Gastrocnemius medialis (tissue), 4 donors: ENCODE results near the gene CABLES2. TPM values are rescaled to one million over a fixed set of nuclear protein-coding genes. Genes with fewer than 3 reads are reported as not detected.
A peak's percentile ranks its signal among the peaks of the same experiment; 100 is the strongest.

Experiments
- ATAC-seq, 2 donors: fragments of 150-250 bp; one replicate each; pipeline ENCODE4 v1.9.1; 2016
- DNase-seq, 2 donors: peaks; one replicate each; pipeline ENCODE4 v3.0.0-alpha.2; 2019
- H3K27ac ChIP-seq, 4 donors: fragments of 200-600 bp; sonication (generic); 1 replicate in 1 of 4; 2 replicates in 3 of 4; pipeline ENCODE4 v1.5.1; 2016 to 2018; ENCODE audit warnings: mild to moderate bottlenecking in 2 of 4, moderate library complexity in 1 of 4
- H3K27me3 ChIP-seq, 3 donors: fragments of 200-600 bp; sonication (generic) in 2 of 3; 1 replicate in 1 of 3; 2 replicates in 2 of 3; pipeline versions ENCODE4 v1.5.1 to v1.6.0; 2016 to 2019; ENCODE audit warnings: mild to moderate bottlenecking in 1 of 3, moderate library complexity in 1 of 3
- H3K36me3 ChIP-seq, 2 donors: fragments of 200-600 bp; sonication (generic) in 1 of 2; one replicate each; pipeline ENCODE4 v1.5.1; 2017 to 2018
- H3K4me1 ChIP-seq, 2 donors: fragments of 200-600 bp; sonication (generic) in 1 of 2; one replicate each; pipeline ENCODE4 v1.5.1; 2016 to 2017; ENCODE audit warnings: mild to moderate bottlenecking in 2 of 2
- H3K4me3 ChIP-seq, 4 donors: fragments of 200-600 bp; sonication (generic) in 3 of 4; 1 replicate in 1 of 4; 2 replicates in 3 of 4; pipeline ENCODE4 v1.5.1; 2016 to 2019; ENCODE audit warnings: mild to moderate bottlenecking in 2 of 4
- H3K9me3 ChIP-seq, 3 donors: fragments of 200-600 bp; sonication (generic) in 2 of 3; 1 replicate in 1 of 3; 2 replicates in 2 of 3; pipeline ENCODE4 v1.5.1; 2016 to 2019
- POLR2A ChIP-seq, 2 donors: fragments of 450-650 bp; IDR thresholded peaks; one replicate each; pipeline ENCODE4 v1.6.1; 2017; ENCODE audit warnings: antibody characterized with exemption in 2 of 2, mild to moderate bottlenecking in 2 of 2, moderate library complexity in 2 of 2
- in situ Hi-C, 4 donors: fragments of 200-750 bp; cut with MboI; loops; one replicate each; pipeline versions ENCODE4 v1.15.0 to v1.8.0; 2017; ENCODE audit warnings: low sequenced_read_pairs in 4 of 4
- intact Hi-C: fragments of 100-400 bp; cut with DNase I; formaldehyde crosslinking; loops from one replicate; pipeline ENCODE4 v1.15.1; 2023; ENCODE audit warnings: low total_unique reads
- total RNA-seq, 4 donors: library from RNA; depleted of rRNA; stranded (reverse); fragments of >200 nt; gene quantifications; one replicate each; pipeline versions ENCODE4 v1.1.0 to v1.2.3, GENCODE V29; 2016
- TF ChIP-seq, protein P1 (sequence below), 5 experiments: fragments of 450-650 bp in 3 of 5; fragments of 200-600 bp in 2 of 5; sonication (generic) in 2 of 5; IDR thresholded peaks in 4 of 5; conservative IDR thresholded peaks in 1 of 5; 1 replicate in 4 of 5; 2 replicates in 1 of 5; pipeline ENCODE4 v1.5.1; 2016 to 2019; ENCODE audit warnings: antibody characterized with exemption in 5 of 5, mild to moderate bottlenecking in 3 of 5, moderate library complexity in 3 of 5

Gene CABLES2
- total RNA-seq, 4 donors from 2014 or later: 3.6 to 9.3 (median 4.2) TPM

DNA sequence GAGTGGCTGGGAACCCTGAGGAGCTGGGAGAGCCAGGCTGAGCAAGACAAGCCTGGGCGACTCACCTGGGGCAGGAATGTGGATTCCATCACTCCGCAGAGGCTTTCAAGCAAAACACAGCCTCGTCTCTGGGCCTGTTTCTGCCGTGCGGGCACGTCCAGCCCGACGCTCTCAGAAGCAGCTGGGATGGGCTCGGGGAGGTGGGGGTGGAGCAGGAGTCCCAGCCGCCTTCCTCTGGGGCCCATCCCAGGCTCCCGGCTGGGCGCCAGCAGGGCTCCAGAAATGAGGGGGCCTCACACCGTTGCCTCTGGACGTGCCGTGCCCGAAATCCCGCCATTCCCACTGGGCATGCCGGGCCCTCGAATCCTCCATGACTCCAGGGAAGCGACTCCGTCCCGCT is 28.9 kb downstream of the CABLES2 start:
- no peak overlapping the region for H3K27ac ChIP-seq
- in situ Hi-C loops: loop anchor here in 2 of 4 donors (25.0 kb wide), 3 partner anchors 91 to 366 kb away; partner anchors contain the start of gene MTG2 (in 1 of the 2)

DNA sequence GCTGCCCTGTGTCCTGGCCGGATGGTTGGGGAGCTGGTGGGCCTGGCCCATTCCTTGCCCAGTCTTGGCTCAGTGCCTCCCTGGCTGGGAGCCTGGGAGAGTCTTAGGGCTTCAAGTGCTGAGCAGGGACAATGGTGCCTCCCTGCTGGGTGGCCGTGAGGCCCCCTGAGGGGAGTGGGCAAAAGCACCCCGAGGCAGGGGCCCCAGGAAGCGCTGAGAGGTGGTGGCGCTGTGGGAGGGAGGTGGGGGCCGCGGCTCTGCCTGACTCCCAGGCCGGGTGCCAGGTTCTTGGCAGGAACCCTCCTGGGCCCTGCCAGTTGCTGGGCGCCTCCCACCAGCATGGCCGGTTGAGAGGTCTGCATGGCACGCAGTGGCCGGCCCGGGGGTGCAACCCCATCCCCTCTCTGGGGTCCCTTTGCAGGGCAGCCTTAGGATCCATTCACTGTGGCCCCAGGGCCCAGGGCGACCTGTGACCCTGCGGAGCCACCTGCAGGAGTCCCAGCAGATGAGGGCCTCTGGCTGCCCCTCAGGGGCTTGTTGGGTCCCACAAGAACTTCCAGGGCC is 29.4 kb downstream of the CABLES2 start:
- Histone ChIP-seq H3K36me3 (no peaks in the 10 kb centered on the region), H3K27me3 (no peaks in the 10 kb centered on the region), H3K27ac (no peak overlapping the region), H3K4me1 (peaks cover 8 to 17% of the 10 kb centered on the region in 2 donors), H3K4me3 (no peak overlapping the region), H3K9me3 (no peaks in the 10 kb centered on the region)
- TF ChIP-seq, protein P1, sequence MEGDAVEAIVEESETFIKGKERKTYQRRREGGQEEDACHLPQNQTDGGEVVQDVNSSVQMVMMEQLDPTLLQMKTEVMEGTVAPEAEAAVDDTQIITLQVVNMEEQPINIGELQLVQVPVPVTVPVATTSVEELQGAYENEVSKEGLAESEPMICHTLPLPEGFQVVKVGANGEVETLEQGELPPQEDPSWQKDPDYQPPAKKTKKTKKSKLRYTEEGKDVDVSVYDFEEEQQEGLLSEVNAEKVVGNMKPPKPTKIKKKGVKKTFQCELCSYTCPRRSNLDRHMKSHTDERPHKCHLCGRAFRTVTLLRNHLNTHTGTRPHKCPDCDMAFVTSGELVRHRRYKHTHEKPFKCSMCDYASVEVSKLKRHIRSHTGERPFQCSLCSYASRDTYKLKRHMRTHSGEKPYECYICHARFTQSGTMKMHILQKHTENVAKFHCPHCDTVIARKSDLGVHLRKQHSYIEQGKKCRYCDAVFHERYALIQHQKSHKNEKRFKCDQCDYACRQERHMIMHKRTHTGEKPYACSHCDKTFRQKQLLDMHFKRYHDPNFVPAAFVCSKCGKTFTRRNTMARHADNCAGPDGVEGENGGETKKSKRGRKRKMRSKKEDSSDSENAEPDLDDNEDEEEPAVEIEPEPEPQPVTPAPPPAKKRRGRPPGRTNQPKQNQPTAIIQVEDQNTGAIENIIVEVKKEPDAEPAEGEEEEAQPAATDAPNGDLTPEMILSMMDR (IDR thresholded peaks at IDR 0.05 in 4 of 5, conservative IDR thresholded peaks at IDR 0.05 in 1 of 5): no peak
- no peak for TF ChIP-seq POLR2A (IDR thresholded peaks at IDR 0.05)
- in situ Hi-C loops (loop anchor here in 2 of 4 donors (25.0 kb wide), 3 partner anchors 90 to 365 kb away; partner anchors contain the start of gene MTG2 (in 1 of the 2)), intact Hi-C loops (no loop called here)
- ATAC-seq (no peak), DNase-seq (no peak)

More for the DNA sequence above, 28.9 kb downstream of the CABLES2 start:
- H3K4me3 ChIP-seq: no peak overlapping the region
- no peaks in the 10 kb centered on the region for H3K27me3 ChIP-seq
- H3K4me1 ChIP-seq: peaks cover 9 to 17% of the 10 kb centered on the region in 2 donors
- DNase-seq (no peak), ATAC-seq (no peak)
- TF ChIP-seq, protein P1 (IDR thresholded peaks at IDR 0.05 in 4 of 5, conservative IDR thresholded peaks at IDR 0.05 in 1 of 5): no peak
- TF ChIP-seq POLR2A (IDR thresholded peaks at IDR 0.05): no peak
- H3K36me3 ChIP-seq: no peaks in the 10 kb centered on the region
- no peaks in the 10 kb centered on the region for H3K9me3 ChIP-seq
- intact Hi-C loops: no loop called here

DNA sequence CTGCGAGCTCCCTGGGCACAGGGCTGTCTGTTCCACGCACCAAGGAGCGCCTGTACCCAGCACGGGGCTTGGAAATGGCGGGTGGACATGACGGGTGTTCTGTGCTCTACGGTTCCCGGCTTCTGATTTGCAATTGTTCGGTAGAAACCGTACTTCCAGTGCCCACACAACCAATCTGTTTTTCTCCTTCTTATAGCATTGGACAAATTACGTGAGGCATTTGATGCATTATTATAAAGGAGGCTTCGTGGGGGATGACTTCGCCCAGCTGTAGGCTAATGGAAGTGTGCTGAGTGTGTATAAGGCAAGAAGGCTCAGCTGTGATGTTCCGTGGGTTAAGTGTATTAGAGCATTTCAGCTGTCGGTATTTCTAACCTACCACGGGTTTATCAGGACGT is 30.0 kb downstream of the CABLES2 start:
- no peak for TF ChIP-seq POLR2A (IDR thresholded peaks at IDR 0.05)
- TF ChIP-seq, protein P1 (IDR thresholded peaks at IDR 0.05 in 4 of 5, conservative IDR thresholded peaks at IDR 0.05 in 1 of 5): no peak

DNA sequence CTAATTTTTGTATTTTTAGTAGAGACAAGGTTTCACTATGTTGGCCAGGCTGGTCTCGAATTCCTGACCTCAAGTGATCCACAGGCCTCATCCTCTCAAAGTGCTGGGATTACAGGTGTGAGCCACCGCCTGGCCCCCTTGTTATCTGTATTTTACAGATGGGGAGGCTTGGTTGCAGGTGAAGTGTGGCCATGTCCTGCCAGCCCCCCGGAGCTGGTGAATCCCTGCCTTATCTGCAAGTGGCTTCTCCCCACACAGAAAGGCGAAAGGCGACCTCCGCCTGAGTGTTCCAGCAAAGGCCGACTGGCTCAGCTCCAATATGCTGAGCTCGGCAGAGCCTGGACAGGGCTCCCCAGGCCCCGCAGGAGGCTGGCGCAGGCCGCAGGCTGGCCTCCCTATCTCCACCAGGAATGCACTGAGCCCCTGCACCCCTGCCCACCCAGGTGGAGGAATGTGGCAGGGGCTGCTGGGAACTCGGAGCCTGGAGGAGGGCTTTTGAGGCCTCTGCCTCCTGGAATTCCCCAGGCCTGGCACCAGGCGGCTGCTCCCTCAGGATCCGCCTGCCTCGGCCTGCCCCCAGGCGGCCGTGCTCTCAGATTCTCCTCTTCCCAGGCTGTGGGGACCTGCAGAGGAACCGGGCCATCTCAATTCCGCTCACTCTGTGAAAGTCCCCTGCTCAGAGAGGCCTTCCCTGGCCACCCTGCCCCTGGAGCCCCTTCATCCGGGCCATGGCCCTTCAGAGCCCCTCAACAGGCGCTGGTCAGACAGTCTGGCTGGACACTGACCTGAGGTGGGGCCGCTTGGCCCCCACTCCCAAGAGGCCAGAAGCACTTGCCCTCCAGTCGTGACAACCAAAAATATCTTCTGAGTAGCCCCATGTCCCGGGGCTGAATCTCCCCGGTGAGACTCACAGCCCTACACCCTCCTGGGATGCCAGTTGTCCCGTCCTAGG is 30.7 kb downstream of the CABLES2 start:
- DNase-seq: peak in 1 of 2 donors; percentile 64
- Histone ChIP-seq H3K27ac (peak overlapping the region in 3 of 4 donors; percentile 7 to 35 (median 25)), H3K36me3 (no peaks in the 10 kb centered on the region), H3K9me3 (no peaks in the 10 kb centered on the region), H3K4me3 (peak overlapping the region in 1 of 4 donors; percentile 19), H3K4me1 (peaks cover 3 to 17% of the 10 kb centered on the region in 2 donors), H3K27me3 (no peaks in the 10 kb centered on the region)
- in situ Hi-C loops: loop anchor here in 2 of 4 donors (25.0 kb wide), 3 partner anchors 89 to 364 kb away; partner anchors contain the start of gene MTG2 (in 1 of the 2)
- peak; percentile 65 to 73 for ATAC-seq
- TF ChIP-seq, protein P1 (IDR thresholded peaks at IDR 0.05 in 4 of 5, conservative IDR thresholded peaks at IDR 0.05 in 1 of 5): peak; percentile 46 to 67 (median 56)
- TF ChIP-seq POLR2A (IDR thresholded peaks at IDR 0.05): no peak
- intact Hi-C loops: no loop called here

More for the DNA sequence above, 30.0 kb downstream of the CABLES2 start:
- Histone ChIP-seq H3K4me1 (peaks cover 3 to 17% of the 10 kb centered on the region in 2 donors), H3K27ac (no peak overlapping the region), H3K36me3 (no peaks in the 10 kb centered on the region), H3K9me3 (no peaks in the 10 kb centered on the region), H3K27me3 (no peaks in the 10 kb centered on the region), H3K4me3 (no peak overlapping the region)
- in situ Hi-C loops (loop anchor here in 2 of 4 donors (25.0 kb wide), 3 partner anchors 90 to 365 kb away; partner anchors contain the start of gene MTG2 (in 1 of the 2)), intact Hi-C loops (no loop called here)
- DNase-seq: no peak
- ATAC-seq: no peak
